Hepatocyte (in vitro differentiated cells): ENCODE measurements around the gene ATP6V0A1.

Experiments
- EZH2 ChIP-seq: fragments of 200-600 bp; sonication (generic); IDR thresholded peaks from 2 replicates; pipeline ENCODE4 v1.6.1; 2016; ENCODE audit warnings: antibody characterized with exemption, mild to moderate bottlenecking, borderline replicate concordance
- TF ChIP-seq, protein P1 (sequence below): fragments of 200-600 bp; sonication (generic); IDR thresholded peaks from 2 replicates; pipeline ENCODE4 v1.5.1; 2016; ENCODE audit warnings: antibody characterized with exemption, mild to moderate bottlenecking; ENCODE audit not compliant: poor library complexity

DNA sequence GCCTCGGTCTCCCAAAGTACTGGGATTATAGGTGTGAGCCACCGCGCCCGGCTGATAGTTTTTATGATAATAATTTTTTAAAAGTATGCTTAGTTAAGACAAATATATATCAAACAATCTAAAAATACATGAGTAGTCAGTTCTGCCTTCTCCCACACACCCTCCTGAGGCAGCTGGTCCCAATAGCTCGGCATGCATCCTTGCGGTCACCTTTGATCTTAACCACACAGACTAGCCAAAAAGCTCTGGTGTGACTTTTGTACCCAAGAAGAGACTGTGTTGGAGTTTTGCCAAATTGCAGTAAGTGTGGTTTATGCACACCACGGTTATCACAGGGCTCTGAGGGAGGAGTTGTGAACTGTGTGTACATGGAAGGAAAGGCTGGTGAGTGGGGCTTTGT lies 25.6 kb downstream of the ATP6V0A1 start:
- TF ChIP-seq, protein P1, sequence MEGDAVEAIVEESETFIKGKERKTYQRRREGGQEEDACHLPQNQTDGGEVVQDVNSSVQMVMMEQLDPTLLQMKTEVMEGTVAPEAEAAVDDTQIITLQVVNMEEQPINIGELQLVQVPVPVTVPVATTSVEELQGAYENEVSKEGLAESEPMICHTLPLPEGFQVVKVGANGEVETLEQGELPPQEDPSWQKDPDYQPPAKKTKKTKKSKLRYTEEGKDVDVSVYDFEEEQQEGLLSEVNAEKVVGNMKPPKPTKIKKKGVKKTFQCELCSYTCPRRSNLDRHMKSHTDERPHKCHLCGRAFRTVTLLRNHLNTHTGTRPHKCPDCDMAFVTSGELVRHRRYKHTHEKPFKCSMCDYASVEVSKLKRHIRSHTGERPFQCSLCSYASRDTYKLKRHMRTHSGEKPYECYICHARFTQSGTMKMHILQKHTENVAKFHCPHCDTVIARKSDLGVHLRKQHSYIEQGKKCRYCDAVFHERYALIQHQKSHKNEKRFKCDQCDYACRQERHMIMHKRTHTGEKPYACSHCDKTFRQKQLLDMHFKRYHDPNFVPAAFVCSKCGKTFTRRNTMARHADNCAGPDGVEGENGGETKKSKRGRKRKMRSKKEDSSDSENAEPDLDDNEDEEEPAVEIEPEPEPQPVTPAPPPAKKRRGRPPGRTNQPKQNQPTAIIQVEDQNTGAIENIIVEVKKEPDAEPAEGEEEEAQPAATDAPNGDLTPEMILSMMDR = no peak
- TF ChIP-seq EZH2 = no peak
